ENCODE data around the gene POLRMT.

GRCh38 chr19:643736-644135 is 10.4 kb upstream of the POLRMT start:
- TF ChIP-seq, protein P1, sequence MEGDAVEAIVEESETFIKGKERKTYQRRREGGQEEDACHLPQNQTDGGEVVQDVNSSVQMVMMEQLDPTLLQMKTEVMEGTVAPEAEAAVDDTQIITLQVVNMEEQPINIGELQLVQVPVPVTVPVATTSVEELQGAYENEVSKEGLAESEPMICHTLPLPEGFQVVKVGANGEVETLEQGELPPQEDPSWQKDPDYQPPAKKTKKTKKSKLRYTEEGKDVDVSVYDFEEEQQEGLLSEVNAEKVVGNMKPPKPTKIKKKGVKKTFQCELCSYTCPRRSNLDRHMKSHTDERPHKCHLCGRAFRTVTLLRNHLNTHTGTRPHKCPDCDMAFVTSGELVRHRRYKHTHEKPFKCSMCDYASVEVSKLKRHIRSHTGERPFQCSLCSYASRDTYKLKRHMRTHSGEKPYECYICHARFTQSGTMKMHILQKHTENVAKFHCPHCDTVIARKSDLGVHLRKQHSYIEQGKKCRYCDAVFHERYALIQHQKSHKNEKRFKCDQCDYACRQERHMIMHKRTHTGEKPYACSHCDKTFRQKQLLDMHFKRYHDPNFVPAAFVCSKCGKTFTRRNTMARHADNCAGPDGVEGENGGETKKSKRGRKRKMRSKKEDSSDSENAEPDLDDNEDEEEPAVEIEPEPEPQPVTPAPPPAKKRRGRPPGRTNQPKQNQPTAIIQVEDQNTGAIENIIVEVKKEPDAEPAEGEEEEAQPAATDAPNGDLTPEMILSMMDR (IDR thresholded peaks at IDR 0.05; ENCODE audit: poor library complexity), result no peak
- no peak for TF ChIP-seq EZH2 (IDR thresholded peaks at IDR 0.05; ENCODE audit: borderline replicate concordance)

Data from hepatocyte (in vitro differentiated cells).